MM.1S (cell line): ENCODE measurements around the gene MOB2.

Source experiments
- CTCF ChIP-seq: fragments of 300-600 bp; sonication (generic); IDR thresholded peaks from 2 replicates; pipeline ENCODE4 v1.5.1; 2016; ENCODE audit warnings: antibody characterized with exemption, low read length, mixed read lengths
- EZH2 ChIP-seq: fragments of 300-600 bp; sonication (generic); optimal IDR thresholded peaks from 2 replicates; pipeline ENCODE3; 2017; ENCODE audit warnings: low read depth, mild to moderate bottlenecking, antibody characterized with exemption, low read length, mixed read lengths
- EZH2phosphoT487 ChIP-seq: fragments of 300-600 bp; sonication (generic); IDR thresholded peaks from 2 replicates; pipeline ENCODE4 v1.6.1; 2018; ENCODE audit warnings: antibody characterized with exemption, low read length

- TF ChIP-seq CTCF (no peak), EZH2 (no peak), EZH2phosphoT487 (no peak)
Observed at GRCh38 chr11:1451781-1452470, 34.7 kb downstream of the MOB2 start.
